HG03196 (cell line): ENCODE data around the gene INAVA.
"Not testable (repeated sequence)": the region's sequence is repeated elsewhere in the genome, so short reads cannot be mapped to it uniquely, and the experiment has no call there.

Experiments
- ATAC-seq: cut with Tn5 transposase; IDR thresholded peaks from one replicate; pipeline ENCODE4 v1.9.1; 2021; ENCODE audit not compliant: unreplicated experiment

INAVA gene

DNA sequence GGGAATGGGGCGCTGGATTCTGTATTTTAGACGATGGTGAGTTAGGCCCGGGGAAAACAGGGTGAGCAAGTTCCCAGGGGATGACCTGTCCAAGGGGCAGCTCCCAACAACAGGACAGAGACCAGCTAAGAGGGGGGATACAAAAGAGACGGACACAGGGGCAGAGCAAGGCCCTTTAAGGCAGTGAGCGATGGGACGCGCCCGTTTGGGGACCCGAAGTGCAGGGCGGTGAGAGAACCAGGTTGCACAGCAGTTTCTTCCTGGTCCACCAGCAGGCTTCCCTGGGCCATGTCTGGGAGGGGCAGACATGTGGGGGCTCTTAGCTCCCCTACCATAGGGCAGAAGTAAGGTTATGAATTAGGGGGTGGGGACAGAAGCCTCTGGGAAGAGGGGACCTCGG lies 22.0 kb downstream of the INAVA start:
- no peak for ATAC-seq

DNA sequence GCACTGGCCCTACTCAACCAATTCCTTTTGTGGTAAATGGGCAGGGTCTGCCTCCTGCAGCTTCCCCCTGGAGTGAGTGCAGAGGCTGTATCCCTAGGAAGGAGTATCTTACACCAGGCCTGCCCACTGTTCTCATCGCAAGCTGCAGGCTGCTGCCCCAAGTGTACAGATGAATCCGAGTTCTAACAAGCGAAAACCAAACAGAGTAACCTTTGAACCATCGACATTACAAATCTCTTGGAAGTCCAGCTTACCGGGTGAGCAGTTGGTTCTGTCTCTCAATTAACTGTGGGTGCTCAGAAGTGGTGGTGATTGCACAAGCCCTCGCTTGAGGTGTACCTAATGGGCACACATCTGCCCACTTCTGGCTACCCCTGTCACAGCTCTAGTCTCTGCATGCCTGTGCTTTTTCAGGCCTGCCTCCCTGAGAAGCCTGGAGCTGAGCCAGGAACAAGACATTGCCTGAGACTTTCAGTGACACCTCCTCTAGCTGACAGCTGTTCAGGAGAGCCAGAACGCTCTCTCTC lies 22.7 kb downstream of the INAVA start:
- ATAC-seq, result no peak

DNA sequence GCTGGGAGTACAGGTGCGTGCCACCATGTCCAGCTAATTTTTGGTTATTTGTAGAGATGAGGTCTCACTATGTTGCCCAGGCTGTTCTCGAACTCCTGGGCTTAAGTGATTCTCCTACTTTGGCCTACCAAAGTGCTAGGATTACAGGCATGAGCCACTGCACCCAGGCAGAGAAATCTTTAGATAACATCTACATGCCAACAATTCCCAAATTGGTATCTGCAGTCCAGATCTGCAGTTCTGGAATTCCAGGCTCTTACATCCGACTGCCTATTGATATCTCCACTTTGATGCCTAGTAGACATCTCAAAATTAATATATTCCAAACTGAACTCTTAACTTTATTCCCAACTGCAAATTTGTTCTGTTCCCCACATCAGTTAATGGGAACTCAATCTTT lies 23.3 kb downstream of the INAVA start:
- ATAC-seq, result no peak

DNA sequence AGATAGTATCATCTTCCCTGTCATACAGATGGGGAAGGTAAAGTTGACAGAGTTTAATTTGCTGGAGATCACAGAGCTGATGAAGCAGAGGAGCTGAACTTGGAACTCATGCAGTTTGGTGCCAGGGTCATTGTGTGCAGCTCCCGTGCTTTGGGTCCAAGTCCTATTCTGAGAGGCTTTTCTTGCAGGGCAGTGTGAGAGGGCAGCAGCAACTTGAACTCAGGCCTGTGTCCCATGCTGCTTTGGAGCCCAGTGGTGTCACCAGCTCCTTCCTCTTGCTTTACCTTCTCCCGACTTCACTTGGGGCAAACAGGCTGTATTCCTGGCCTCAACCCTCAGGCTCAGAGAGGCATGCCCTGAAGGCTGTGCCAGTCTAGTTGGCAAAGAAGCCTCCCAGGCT lies 24.7 kb downstream of the INAVA start:
- no peak for ATAC-seq

DNA sequence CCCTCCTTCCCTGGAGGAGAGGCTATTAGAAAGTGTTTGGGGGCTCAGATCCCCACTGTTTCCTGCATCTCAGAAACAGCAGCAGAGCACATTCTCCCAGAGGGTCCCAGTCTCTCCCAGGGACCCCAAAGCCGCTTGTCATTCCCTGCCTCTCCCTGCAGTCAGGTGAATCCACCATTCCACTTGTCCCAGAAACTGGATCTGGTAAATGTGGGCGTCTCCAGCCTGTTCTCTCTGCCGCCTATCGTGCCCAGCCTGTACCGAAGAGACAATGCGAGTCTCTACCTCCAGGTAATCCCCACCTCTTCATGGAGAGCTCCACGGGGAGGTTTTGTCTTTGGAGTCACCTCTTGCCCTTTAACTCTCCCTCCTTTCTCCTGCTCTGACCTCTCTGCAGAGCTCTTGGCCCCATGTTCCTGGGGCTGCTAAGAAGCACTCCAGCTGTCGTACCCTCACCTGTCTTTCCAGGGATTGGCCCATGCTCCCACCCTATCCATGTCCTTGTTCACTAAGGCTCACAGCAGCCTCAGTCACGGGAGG lies 26.9 kb downstream of the INAVA start:
- ATAC-seq, result no peak

DNA sequence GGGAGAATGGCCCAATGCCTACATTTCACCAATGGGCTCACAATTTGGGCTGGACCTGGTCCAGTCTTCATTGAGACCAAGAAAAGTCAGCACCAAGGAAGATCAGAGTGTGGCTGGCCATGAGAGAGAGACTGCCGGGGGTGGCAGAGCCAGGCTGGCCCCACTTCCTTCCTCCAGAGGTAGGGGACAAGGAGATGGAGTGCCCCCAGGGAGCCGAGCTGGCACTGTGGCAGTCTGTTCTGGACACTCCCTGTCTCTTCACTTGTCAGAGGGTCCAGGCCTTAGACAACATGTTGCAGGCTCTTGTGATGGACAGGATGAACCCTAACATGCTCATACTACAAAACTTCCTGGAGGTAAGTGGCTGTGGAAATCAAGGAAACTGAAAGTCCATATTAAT lies 27.7 kb downstream of the INAVA start:
- no peak for ATAC-seq

DNA sequence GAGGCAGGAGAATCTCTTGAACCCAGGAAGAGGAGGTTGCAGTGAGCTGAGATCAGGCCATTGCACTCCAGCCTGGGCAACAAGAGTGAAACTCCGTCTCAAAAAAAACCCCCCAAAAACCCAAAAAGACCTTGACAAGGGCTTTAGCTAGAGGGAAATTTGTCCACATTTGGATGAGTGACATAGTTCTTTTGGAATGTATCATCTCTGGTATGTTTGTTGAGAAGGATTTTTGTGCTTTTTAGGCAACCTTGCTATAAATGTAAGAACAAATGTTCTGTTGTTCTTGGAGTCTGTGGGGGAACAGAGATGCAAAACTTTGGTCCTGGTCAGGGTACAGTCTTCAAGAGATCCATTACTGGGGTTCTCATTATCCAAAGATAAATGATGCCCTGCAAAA lies 28.9 kb downstream of the INAVA start:
- ATAC-seq, result no peak

DNA sequence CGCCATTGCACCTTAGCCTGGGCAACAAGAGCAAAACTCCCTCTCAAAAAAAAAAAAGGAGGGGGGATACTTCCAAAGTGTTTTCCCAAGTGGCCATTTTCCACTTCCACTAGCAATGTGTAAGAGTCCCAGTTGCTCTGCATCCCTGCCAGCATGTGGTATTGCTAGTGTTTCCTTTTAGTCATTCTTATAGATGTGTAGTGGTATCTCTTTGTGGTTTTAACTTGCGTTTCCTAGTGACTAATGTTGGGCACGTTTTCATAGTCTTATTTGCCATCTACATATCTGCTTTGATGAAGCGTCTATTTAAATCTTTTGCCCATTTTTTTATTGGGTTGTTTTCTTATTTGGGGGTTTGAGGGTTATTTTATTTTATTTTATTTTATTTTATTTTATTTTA lies 31.1 kb downstream of the INAVA start:
- no peak for ATAC-seq

DNA sequence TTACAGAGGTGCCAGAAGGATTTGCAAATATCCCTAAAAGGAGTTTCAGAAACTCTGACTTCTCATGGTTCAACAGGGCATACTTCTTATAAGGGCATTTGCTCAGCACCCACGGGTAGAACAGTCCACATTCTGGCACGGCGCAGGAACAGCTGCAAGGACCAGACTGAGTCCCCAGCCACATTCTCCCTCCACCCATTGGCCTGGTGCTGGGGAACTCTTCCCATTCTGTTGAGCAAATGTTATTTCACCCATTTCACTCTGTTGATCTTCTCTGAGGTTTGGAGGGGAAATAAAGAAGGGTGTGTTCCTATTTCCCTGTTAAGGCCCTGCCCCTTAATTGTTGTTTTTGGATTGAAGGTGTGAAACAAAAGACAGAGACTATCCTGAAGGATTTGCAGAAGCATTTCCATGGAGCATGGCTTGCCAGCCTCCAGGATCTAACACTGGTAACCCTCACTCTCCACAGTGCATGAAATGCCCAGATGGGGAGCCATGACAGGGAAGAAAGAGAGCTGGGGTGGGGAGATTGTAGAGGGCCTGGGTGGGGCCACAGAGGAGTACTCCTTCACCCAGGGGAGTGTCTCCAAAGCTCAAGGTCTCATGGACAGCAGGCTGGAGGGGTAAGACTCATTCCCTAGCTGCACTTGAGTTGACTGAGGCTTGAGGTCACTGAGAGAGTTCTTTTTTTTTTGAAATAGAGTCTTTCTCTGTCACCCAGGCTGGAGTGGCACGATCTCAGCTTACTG lies 35.0 kb downstream of the INAVA start:
- no peak for ATAC-seq

DNA sequence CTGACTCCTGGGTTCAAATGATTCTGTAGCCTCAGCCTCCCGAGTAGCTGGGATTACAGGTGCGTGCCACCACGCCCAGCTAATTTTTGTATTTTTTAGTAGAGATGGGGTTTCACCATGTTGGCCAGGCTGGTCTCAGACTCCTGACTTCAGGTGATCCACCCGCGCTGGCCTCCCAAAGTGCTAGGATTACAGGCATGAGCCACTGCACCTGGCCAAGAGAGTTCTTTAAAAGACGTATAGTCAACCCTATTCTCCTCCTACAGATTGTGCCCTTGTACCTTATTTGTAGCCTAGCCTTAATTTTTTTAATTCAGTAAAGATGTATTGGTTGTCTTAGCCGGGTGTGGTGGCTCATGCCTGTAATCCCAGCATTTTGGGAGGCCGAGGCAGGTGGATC lies 35.6 kb downstream of the INAVA start:
- ATAC-seq, result not testable (repeated sequence)

DNA sequence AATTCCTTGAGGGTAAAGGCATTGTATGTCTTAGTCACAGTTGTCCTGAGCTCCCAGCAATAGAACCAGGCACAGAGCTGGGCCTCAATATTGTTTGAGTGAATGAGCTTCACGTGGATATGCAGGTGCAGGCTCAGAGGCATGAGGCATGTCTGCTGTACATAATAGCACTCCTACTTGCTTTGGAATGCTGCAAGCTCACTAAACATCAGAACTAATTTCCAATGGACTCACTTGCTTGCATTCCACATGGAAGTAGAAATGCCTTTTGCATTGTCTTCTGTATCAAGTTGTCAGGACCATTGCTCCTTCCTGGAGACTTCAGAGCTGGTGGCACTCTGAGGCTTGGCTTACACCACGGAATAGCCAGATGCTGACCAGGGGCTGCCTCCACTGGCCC lies 37.1 kb downstream of the INAVA start:
- ATAC-seq, result no peak

DNA sequence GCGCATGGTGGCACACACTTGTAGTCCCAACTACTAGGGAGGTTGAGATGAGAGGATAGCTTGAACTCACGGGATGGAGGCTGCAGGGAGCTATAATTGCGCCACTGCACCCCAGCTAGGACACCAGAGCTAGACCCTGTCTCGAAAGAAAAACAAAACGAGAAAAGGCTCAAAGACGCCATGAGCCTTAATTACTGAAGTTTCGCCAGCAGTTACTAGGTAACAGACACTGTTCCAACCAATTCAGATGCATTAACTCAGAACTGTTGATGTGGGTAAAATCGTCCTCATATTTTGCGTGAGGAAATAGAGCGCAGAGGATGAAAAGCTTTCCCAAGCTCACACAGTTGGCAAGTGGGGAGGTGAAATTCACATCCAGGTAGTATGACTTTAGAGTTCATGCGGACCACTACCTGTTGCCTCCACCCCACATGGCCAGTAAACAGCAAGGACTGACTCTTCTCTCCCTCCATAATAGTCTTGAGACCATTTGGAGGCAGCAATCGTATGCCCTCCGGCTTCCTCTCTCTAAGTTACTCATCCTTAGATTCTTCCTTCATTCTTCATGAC lies 40.1 kb downstream of the INAVA start:
- ATAC-seq, result no peak

DNA sequence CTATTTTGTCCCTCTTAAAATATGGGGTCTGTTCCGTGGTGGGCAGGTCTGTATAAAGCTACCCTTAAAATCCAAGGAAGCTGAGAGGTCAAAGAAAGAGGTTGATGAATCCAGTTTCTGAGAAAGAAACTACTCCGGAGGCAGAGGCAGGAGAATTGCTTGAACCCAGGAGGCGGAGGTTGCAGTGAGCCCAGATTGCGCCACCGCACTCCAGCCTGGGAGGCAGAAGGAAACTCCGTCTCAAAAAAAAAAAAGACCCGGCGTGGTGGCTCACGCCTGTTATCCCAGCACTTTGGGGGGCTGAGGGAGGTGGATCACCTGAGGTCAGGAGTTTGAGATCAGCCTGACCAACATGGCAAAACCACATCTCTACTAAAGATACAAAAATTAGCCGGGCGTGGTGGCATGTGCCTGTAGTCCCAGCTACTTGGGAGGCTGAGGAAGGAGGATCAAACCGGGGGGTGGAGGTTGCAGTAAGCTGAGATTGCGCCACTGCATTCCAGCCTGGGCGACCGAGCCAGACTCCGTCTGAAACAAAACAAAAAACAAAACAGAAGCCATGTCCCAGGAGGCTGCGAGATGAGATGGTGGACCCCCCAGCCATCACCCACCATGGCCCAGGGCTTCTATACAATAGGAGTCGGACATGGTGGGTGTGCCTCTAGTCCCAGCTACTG lies 40.7 kb downstream of the INAVA start:
- not testable (repeated sequence) for ATAC-seq

DNA sequence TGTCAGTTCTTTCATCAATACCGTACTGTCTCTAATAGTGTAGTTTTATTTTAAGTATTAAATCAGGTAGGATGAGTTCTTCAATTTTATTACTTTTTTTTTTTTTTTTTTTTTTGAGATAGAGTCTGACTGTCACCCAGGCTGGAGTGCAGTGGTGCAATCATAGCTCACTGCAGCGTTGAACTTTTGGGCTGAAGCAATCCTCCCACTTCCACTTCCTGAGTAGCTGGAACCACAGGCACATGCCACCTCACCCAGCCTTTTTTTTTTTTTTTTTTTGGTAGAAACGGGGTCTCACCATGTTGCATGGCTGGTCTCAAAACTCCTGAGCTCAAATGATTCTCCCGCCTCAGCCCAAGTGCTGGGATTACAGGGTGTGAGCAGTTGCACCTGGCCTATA lies 44.3 kb downstream of the INAVA start:
- no peak for ATAC-seq

DNA sequence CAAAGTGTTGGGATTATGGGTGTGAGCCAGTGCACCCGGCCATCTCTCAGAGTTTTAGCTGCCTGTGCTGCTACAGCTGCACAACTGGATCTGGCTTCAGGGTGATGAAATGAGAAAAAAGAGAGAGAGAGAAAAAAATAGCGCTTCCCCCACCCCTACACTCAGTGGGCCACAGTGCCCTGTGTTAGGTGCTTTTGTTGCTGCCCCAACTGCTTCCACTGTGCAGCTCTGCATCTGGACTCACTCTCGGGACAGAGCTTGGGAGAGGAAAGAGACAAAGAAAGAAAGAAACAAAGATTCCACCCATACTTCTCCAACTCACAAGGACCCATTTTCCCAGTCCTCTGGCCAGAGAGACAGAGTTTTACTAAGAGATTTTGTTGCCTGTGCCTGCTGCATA lies 50.4 kb downstream of the INAVA start:
- no peak for ATAC-seq

DNA sequence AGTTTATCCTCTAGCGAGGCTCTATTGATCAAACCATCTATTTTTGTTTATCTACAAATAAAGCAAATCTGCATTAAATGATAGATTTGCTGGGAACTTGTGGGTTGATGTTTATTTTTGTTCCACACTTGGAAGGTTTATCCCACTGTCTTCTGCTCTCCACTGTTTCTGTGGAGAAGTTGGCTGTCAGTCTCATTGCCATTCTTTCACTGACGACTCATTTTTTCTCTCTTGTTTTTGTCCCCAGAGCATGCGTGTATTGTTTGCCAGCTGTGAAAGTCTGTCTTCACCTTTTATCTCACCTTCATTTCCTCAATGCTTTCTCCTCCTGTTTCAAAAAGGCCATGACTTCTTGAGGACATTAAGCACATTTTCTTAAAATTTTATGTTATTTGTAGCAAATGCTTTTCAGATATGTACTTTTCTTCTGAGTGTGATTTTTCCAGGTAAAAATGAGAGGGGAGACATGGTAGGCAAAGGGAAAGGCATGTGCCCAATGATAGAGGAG lies 52.4 kb downstream of the INAVA start:
- ATAC-seq, result no peak

DNA sequence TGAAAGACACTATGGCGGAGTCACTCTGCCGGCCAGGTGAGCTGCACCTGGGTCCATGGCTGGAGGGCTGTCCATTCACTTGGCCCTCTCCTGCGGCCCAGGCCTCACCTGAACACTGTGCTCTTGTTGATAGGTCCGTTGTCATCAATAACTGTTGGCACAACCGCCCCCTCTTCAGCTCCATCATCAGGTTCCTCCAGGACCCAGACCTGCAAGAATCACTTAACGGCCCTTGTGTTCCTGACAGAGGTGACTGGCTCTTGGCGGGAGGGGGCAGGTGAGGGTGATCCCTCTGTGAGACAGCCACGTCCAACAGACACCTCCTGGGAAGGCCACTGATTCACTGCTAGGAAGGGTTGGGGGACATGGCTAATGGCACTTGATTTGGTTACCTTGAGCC lies 54.9 kb downstream of the INAVA start:
- no peak for ATAC-seq

DNA sequence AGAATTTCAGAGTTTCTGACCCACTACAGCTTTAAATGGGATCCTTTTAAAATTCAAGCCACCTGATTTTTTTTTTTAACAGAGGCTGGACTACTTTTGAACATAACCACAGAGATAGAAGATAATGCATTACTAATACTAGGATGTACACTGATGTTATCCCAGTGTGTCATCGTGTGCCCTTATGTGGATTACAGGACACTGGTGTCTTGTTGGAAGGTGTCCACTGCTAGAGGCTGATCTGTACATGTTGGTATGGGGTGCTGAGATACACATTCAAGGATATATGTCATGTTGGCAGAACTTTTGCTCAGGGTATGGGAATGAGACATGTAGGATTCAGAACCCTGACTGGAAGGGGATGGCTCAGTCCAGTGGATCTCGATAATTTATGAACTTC lies 56.3 kb downstream of the INAVA start:
- ATAC-seq, result no peak

DNA sequence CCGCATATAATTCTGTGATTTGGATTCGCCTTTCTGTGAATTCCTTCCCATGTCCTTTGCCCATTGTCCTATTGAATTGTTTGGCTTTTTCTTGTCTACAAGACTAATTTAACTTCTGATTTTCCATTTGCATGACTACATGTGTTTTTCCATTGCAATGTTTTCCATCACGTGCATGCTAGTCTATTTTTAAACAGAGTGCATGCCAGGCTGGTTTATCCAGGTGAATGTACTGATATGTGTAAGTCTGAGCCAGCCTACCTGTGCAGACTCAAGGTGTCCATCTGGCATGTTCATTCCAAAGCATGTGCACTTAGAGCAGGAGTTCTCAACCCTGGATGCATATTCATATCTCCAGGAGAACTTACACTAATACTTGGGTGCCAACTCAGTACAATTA lies 59.7 kb downstream of the INAVA start:
- ATAC-seq, result no peak

DNA sequence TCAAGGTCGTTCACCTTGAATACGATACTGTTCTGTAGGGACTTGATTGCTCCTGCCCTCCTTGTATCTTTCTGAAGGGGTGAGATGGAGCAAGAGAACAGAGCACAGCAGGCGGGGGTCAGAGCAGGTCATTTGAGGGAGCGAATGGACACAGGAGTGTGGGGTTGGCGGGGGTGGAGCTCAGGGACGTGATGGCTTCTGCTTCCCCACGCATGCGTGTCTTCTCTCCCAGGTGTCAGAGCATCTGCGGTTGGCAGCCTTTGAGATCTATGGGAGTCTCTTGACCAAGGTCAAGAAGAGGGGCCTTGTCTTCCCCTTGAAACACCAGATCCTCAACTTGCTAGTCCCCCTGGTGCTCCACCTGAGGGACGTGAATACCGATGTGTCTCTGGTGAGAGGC lies 63.9 kb downstream of the INAVA start:
- no peak for ATAC-seq

DNA sequence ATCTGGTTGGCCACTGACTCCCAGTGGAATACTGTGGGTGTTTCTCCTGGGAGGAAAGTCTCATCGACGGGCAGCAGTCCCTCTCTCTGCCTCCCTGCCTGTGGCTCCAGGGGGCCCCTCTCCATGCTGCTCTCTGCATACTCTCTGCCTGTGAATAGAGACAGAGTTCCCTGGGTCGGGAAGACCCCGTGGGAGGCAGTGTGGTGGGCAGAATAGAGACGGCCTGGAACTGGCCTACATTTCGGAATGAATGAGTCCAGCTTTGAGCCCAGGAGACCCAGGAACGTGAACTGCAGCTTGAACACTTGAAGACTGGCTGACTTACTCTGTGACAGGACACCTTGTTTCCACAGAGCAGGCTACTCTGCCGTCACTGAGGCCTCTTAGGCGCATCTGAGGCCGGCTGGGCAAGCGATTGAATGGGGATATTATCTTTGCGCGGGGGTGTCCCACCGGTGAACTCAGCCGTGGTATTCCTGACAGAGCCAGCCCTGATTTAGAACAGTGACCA lies 64.8 kb downstream of the INAVA start:
- ATAC-seq, result no peak
